CD14-positive monocyte (primary cell): Measurements from ENCODE around the gene PHC1. TPM values are rescaled to one million over a fixed set of nuclear protein-coding genes. Genes with fewer than 3 reads are reported as not detected.

Experiments
- DNase-seq, 3 donors: peaks; one replicate each; pipeline ENCODE4 v3.0.0-alpha.2; 2011 to 2022
- H2AFZ ChIP-seq: 2 replicates; pipeline ENCODE4 v1.6.0; 2012; ENCODE audit warnings: mild to moderate bottlenecking, low read depth, low read length, inconsistent platforms; ENCODE audit not compliant: insufficient read depth, poor library complexity, severe bottlenecking
- H3K27ac ChIP-seq, 2 donors: 1 replicate in 1 of 2; 2 replicates in 1 of 2; pipeline ENCODE4 v1.5.1; 2012 to 2013; ENCODE audit warnings: low read length in 2 of 2, control low read depth in 1 of 2, inconsistent platforms in 1 of 2, low read depth in 1 of 2, mild to moderate bottlenecking in 1 of 2
- H3K27me3 ChIP-seq, 2 donors: one replicate each; pipeline versions ENCODE4 v1.6.0 to v1.6.1; 2011 to 2013; ENCODE audit warnings: low read length in 2 of 2; ENCODE audit not compliant: control insufficient read depth in 2 of 2, insufficient read depth in 2 of 2
- H3K36me3 ChIP-seq, 2 donors: replicated peaks in 1 of 2; 1 replicate in 1 of 2; 2 replicates in 1 of 2; pipeline versions ENCODE4 v1.5.1 to v1.6.1; 2012 to 2013; ENCODE audit warnings: low read length in 2 of 2, control low read depth in 1 of 2, inconsistent platforms in 1 of 2, mild to moderate bottlenecking in 1 of 2; ENCODE audit not compliant: insufficient read depth in 2 of 2, control insufficient read depth in 1 of 2
- H3K4me1 ChIP-seq, 2 donors: 1 replicate in 1 of 2; 2 replicates in 1 of 2; pipeline versions ENCODE4 v1.5.1 to v1.6.1; 2012 to 2013; ENCODE audit warnings: low read length in 2 of 2, control low read depth in 1 of 2, inconsistent platforms in 1 of 2, mild to moderate bottlenecking in 1 of 2, moderate library complexity in 1 of 2; ENCODE audit not compliant: insufficient read depth in 2 of 2, control insufficient read depth in 1 of 2
- H3K4me2 ChIP-seq: replicated peaks from 2 replicates; pipeline ENCODE3; 2012; ENCODE audit warnings: low read length, moderate library complexity, mild to moderate bottlenecking; ENCODE audit not compliant: poor library complexity, severe bottlenecking; ENCODE audit errors: extremely low read depth
- H3K4me3 ChIP-seq, 3 experiments: fragments of 200-600 bp in 1 of 3; sonication (generic) in 1 of 3; replicated peaks in 1 of 3; 1 replicate in 2 of 3; 2 replicates in 1 of 3; pipeline ENCODE4 v1.5.1; 2011 to 2013; ENCODE audit warnings: low read length in 3 of 3, mild to moderate bottlenecking in 3 of 3, control low read depth in 2 of 3, low read depth in 2 of 3, inconsistent platforms in 1 of 3, moderate library complexity in 1 of 3
- H3K79me2 ChIP-seq: 2 replicates; pipeline ENCODE4 v1.6.0; 2012; ENCODE audit warnings: mild to moderate bottlenecking, control low read depth, inconsistent platforms, low read length, moderate library complexity; ENCODE audit not compliant: insufficient read depth
- H3K9ac ChIP-seq: 2 replicates; pipeline ENCODE4 v1.6.0; 2017; ENCODE audit warnings: low read length, mild to moderate bottlenecking; ENCODE audit not compliant: insufficient read depth, poor library complexity, severe bottlenecking
- H3K9me3 ChIP-seq, 2 donors: replicated peaks in 1 of 2; 1 replicate in 1 of 2; 2 replicates in 1 of 2; pipeline versions ENCODE4 v1.5.1 to v1.6.1; 2012 to 2013; ENCODE audit warnings: low read length in 2 of 2, control low read depth in 1 of 2; ENCODE audit not compliant: control insufficient read depth in 1 of 2, insufficient read depth in 1 of 2
- H4K20me1 ChIP-seq: 2 replicates; pipeline ENCODE4 v1.6.0; 2012; ENCODE audit warnings: mild to moderate bottlenecking, low read length, control low read depth, moderate library complexity; ENCODE audit not compliant: insufficient read depth
- H3K27ac Mint-ChIP-seq, 7 donors: one replicate each; pipeline ENCODE4 v1.8.0; 2020; ENCODE audit warnings: mild to moderate bottlenecking in 7 of 7, mixed read lengths in 7 of 7, moderate library complexity in 6 of 7, inconsistent platforms in 2 of 7
- H3K27me3 Mint-ChIP-seq, 3 donors: one replicate each; pipeline ENCODE4 v1.8.0; 2021 to 2022; ENCODE audit warnings: low read depth in 3 of 3, mild to moderate bottlenecking in 3 of 3, mixed read lengths in 3 of 3, moderate library complexity in 3 of 3, inconsistent platforms in 1 of 3
- H3K36me3 Mint-ChIP-seq, 2 donors: one replicate each; pipeline ENCODE4 v1.8.0; 2020; ENCODE audit warnings: mixed read lengths in 2 of 2, inconsistent platforms in 1 of 2, mild to moderate bottlenecking in 1 of 2
- H3K4me1 Mint-ChIP-seq: one replicate; pipeline ENCODE4 v1.8.0; 2020; ENCODE audit warnings: mild to moderate bottlenecking, mixed read lengths
- H3K4me3 Mint-ChIP-seq, 2 donors: one replicate each; pipeline ENCODE4 v1.8.0; 2020; ENCODE audit warnings: mild to moderate bottlenecking in 2 of 2, mixed read lengths in 2 of 2, moderate library complexity in 1 of 2
- H3K9me3 Mint-ChIP-seq, 7 donors: one replicate each; pipeline ENCODE4 v1.8.0; 2020 to 2022; ENCODE audit warnings: mixed read lengths in 7 of 7, mild to moderate bottlenecking in 6 of 7, moderate library complexity in 6 of 7, inconsistent platforms in 2 of 7
- CTCF ChIP-seq: fragments of 200-600 bp; IDR thresholded peaks from one replicate; pipeline ENCODE4 v1.8.0; 2022; ENCODE audit warnings: antibody characterized with exemption, mild to moderate bottlenecking
- WGBS: methylation state at CpG from one replicate; pipeline ENCODE4 v1.1.5; 2013; ENCODE audit warnings: missing lambda C conversion rate; ENCODE audit not compliant: insufficient coverage; 5-methylcytosine and 5-hydroxymethylcytosine counted together
- intact Hi-C, 2 donors: fragments of 100-400 bp; cut with micrococcal nuclease; formaldehyde crosslinking; loops; one replicate each; pipeline versions ENCODE4 v1.15.0 to v1.15.1; 2023
- polyA plus RNA-seq, 3 donors: library from polyadenylated mRNA; depleted of rRNA in 1 of 3; unstranded in 2 of 3; stranded (reverse) in 1 of 3; fragments of 300-500 nt in 2 of 3; fragments of >200 nt in 1 of 3; fragmentation: Illumina TruSeq in 2 of 3; gene quantifications; 1 replicate in 2 of 3; 2 replicates in 1 of 3; pipeline ENCODE4 v1.2.3, GENCODE V29; 2012 to 2021

Gene PHC1
- polyA plus RNA-seq, 3 donors: 0.58 to 19.3 (median 1.4) TPM

- peaks cover 9 to 10% of the 10 kb centered on the region in 2 donors for H3K4me1 ChIP-seq
- peaks cover 6 to 23% of the 10 kb centered on the region in 2 donors for H3K36me3 Mint-ChIP-seq
- peaks cover under 1 to 26% (median 18%) of the 10 kb centered on the region in 7 donors for H3K9me3 Mint-ChIP-seq
- H3K4me2 ChIP-seq: no peak overlapping the region
- no peak for TF ChIP-seq CTCF
- H3K4me3 ChIP-seq: no peak overlapping the region
- H3K27me3 Mint-ChIP-seq: peaks cover 0 to 1% (median 0%) of the 10 kb centered on the region in 3 donors
- no peaks in the 10 kb centered on the region for H3K79me2 ChIP-seq
- H4K20me1 ChIP-seq: no peaks in the 10 kb centered on the region
- intact Hi-C loops: no loop called here
- peaks cover 6% of the 10 kb centered on the region for H3K4me1 Mint-ChIP-seq
- H3K27ac ChIP-seq: no peak overlapping the region
- H3K36me3 ChIP-seq: no peaks in the 10 kb centered on the region
- no peak overlapping the region for H3K9ac ChIP-seq
- H3K27ac Mint-ChIP-seq: no peak overlapping the region
- H3K27me3 ChIP-seq: no peaks in the 10 kb centered on the region
- WGBS: 65% methylated on average over 2 of the region's 4 CpGs
- no peak overlapping the region for H3K4me3 Mint-ChIP-seq
- DNase-seq: no peak
- H3K9me3 ChIP-seq: peaks cover 5 to 17% of the 10 kb centered on the region in 2 donors
- H2AFZ ChIP-seq: no peak overlapping the region
Observed at GRCh38 chr12:8957561-8957960, 43.3 kb downstream of the PHC1 start.

- Mint-ChIP-seq H3K4me3 (no peak overlapping the region), H3K9me3 (peaks cover 3 to 23% (median 15%) of the 10 kb centered on the region in 7 donors), H3K4me1 (peaks cover 6% of the 10 kb centered on the region), H3K36me3 (peaks cover 5 to 19% of the 10 kb centered on the region in 2 donors), H3K27me3 (no peaks in the 10 kb centered on the region), H3K27ac (no peak overlapping the region)
- intact Hi-C loops: no loop called here
- no peak overlapping the region for H3K4me3 ChIP-seq
- WGBS: no CpG with 5 or more reads among the region's 2 CpGs
- H3K9ac ChIP-seq: no peak overlapping the region
- no peaks in the 10 kb centered on the region for H3K27me3 ChIP-seq
- TF ChIP-seq CTCF: no peak
- DNase-seq: peak in 2 of 3 donors; percentile 12 to 18
- no peaks in the 10 kb centered on the region for H3K79me2 ChIP-seq
- no peak overlapping the region for H3K4me2 ChIP-seq
- H2AFZ ChIP-seq: no peak overlapping the region
- H3K9me3 ChIP-seq: peaks cover 5 to 14% of the 10 kb centered on the region in 2 donors
- H3K27ac ChIP-seq: no peak overlapping the region
- no peaks in the 10 kb centered on the region for H4K20me1 ChIP-seq
- H3K4me1 ChIP-seq: peaks cover 9 to 10% of the 10 kb centered on the region in 2 donors
- H3K36me3 ChIP-seq: no peaks in the 10 kb centered on the region
Observed at GRCh38 chr12:8958066-8958465, 43.8 kb downstream of the PHC1 start.
